Ovary (tissue), 9 donors: ENCODE results near the gene CYGB. TPM values are rescaled to one million over a fixed set of nuclear protein-coding genes. Genes with fewer than 3 reads are reported as not detected.

Source experiments
- DNase-seq, 5 donors: peaks; one replicate each; pipeline ENCODE4 v3.0.0-alpha.2; 2019 to 2020
- H3K27ac ChIP-seq, 2 donors: fragments of 200-600 bp; one replicate each; pipeline versions ENCODE4 v1.5.1 to v1.8.0; 2019 to 2022
- H3K27me3 ChIP-seq: fragments of 200-600 bp; one replicate; pipeline ENCODE4 v1.8.0; 2022
- H3K36me3 ChIP-seq: fragments of 200-600 bp; sonication (generic); one replicate; pipeline ENCODE4 v1.5.1; 2019
- H3K4me1 ChIP-seq: one replicate; pipeline ENCODE4 v1.8.1; 2013; ENCODE audit warnings: mild to moderate bottlenecking, moderate library complexity; ENCODE audit not compliant: insufficient read depth
- H3K4me3 ChIP-seq: fragments of 200-600 bp; sonication (generic); one replicate; pipeline ENCODE4 v1.5.1; 2017
- H3K9me3 ChIP-seq, 2 donors: fragments of 200-600 bp in 1 of 2; sonication (generic) in 1 of 2; one replicate each; pipeline versions ENCODE4 v1.5.1 to v1.8.1; 2013 to 2019; ENCODE audit warnings: mild to moderate bottlenecking in 1 of 2, moderate library complexity in 1 of 2
- CTCF ChIP-seq, 3 donors: fragments of 450-650 bp in 2 of 3; fragments of 200-600 bp in 1 of 3; IDR thresholded peaks; one replicate each; pipeline versions ENCODE4 v1.5.1 to v1.8.0; 2016 to 2022; ENCODE audit warnings: antibody characterized with exemption in 3 of 3, mild to moderate bottlenecking in 1 of 3
- EP300 ChIP-seq: sonication (generic); formaldehyde crosslinking; IDR thresholded peaks from one replicate; pipeline ENCODE4 v1.6.1; 2017; ENCODE audit warnings: antibody characterized with exemption
- POLR2A ChIP-seq: fragments of 450-650 bp; IDR thresholded peaks from one replicate; pipeline ENCODE4 v1.6.1; 2017; ENCODE audit warnings: antibody characterized with exemption, mild to moderate bottlenecking, moderate library complexity
- WGBS, 3 donors: extraction: QIAGEN DNeasy Blood & Tissue Kit in 1 of 3; methylation state at CpG; one replicate each; pipeline versions ENCODE4 v1.1.5 to v1.1.7; 2013 to 2017; 5-methylcytosine and 5-hydroxymethylcytosine counted together
- intact Hi-C, 4 donors: fragments of 100-400 bp; cut with DNase I; formaldehyde crosslinking; loops; one replicate each; pipeline versions ENCODE4 v1.11.0 to v1.15.1; 2022 to 2023
- polyA plus RNA-seq, 2 donors: library from polyadenylated mRNA; stranded (reverse); fragments of 200-250 nt in 1 of 2; fragments of 350-450 nt in 1 of 2; fragmentation: Illumina TruSeq in 1 of 2; extraction: RNeasy Lipid Tissue Mini Kit (QIAGEN cat#74804) in 1 of 2; gene quantifications; one replicate each; pipeline ENCODE4 v1.2.3, GENCODE V29; 2013 to 2014
- total RNA-seq, 7 donors: library from RNA; depleted of rRNA in 2 of 7; stranded (reverse); fragments of >200 nt in 2 of 7; fragmentation: NEBNext Ultra II Directional in 3 of 7; extraction: Animal tissue kit (Norgen Biotek cat#: 25700) in 3 of 7; gene quantifications; one replicate each; pipeline versions ENCODE4 v1.1.0 to v1.2.4, GENCODE V29; 2016 to 2023
- donor health status: DM: no; HTN: no; CAD: no; lungs with moderate emphysema.
- donor health status: DM: no; HTN: no; CAD: no.
- donor health status: Bipolar disorder and iron deficiency.
- donor health status: DM: yes; HTN: yes; CAD: no.
- donor health status: DM: no; HTN: no; CAD: no.
- donor health status: DM: yes; HTN: yes; CAD: no.

CYGB gene
- total and polyA plus RNA-seq, 9 donors: 3.9 to 35.7 (median 8.1) TPM

- no peak overlapping the region for H3K4me3 ChIP-seq
- DNase-seq: peak; percentile 74 to 92 (median 88)
- TF ChIP-seq CTCF (IDR thresholded peaks at IDR 0.05) (peak; percentile 80 to 96 (median 96)), EP300 (no peak), POLR2A (peak; percentile 11)
- H3K4me1 ChIP-seq: peaks cover 4% of the 10 kb centered on the region
- 22 to 30% (median 23%) methylated on average over 22 to 24 of the region's 24 CpGs for WGBS, 3 donors
- H3K27me3 ChIP-seq: no peaks in the 10 kb centered on the region
- no peak overlapping the region for H3K27ac ChIP-seq
- intact Hi-C loops: loop anchor here (1.0 to 10.0 kb wide), 5 partner anchors 39 to 204 kb away; partner anchors contain the start of genes AANAT (in 4 of the 4) and QRICH2 (in 1 of the 4)
- no peaks in the 10 kb centered on the region for H3K9me3 ChIP-seq
- H3K36me3 ChIP-seq: no peaks in the 10 kb centered on the region
Measured at GRCh38 chr17:76506408-76507345, 30.8 kb downstream of the CYGB start.

- Histone ChIP-seq H3K27ac (no peak overlapping the region), H3K9me3 (no peaks in the 10 kb centered on the region), H3K4me3 (no peak overlapping the region), H3K36me3 (no peaks in the 10 kb centered on the region), H3K27me3 (no peaks in the 10 kb centered on the region), H3K4me1 (peaks cover 12% of the 10 kb centered on the region)
- intact Hi-C loops: loop anchor here in 1 of 4 donors (10.0 kb wide), 1 partner anchor 199 kb away; the partner anchor contains the start of gene QRICH2
- TF ChIP-seq POLR2A (no peak), CTCF (IDR thresholded peaks at IDR 0.05) (no peak), EP300 (no peak)
- DNase-seq: no peak
- WGBS, 3 donors: 49 to 58% (median 51%) methylated on average over 7 of the region's 7 CpGs
Measured at GRCh38 chr17:76504117-76504516, 33.4 kb downstream of the CYGB start.

- WGBS, 3 donors: 69 to 76% (median 74%) methylated on average over 8 of the region's 8 CpGs
- TF ChIP-seq CTCF (IDR thresholded peaks at IDR 0.05) (no peak), EP300 (no peak), POLR2A (no peak)
- DNase-seq: no peak
- intact Hi-C loops: loop anchor here in 1 of 4 donors (10.0 kb wide), 1 partner anchor 198 kb away; the partner anchor contains the start of gene QRICH2
- Histone ChIP-seq H3K27ac (peak overlapping the region in 1 of 2 donors; percentile 80), H3K27me3 (no peaks in the 10 kb centered on the region), H3K4me1 (peaks cover 23% of the 10 kb centered on the region), H3K4me3 (no peak overlapping the region), H3K9me3 (no peaks in the 10 kb centered on the region), H3K36me3 (no peaks in the 10 kb centered on the region)
Measured at GRCh38 chr17:76502341-76503211, 34.9 kb downstream of the CYGB start.

GRCh38 chr17:76501827-76502307 lies 35.6 kb downstream of the CYGB start:
- Histone ChIP-seq H3K9me3 (no peaks in the 10 kb centered on the region), H3K4me3 (peak overlapping the region; percentile 38), H3K4me1 (peaks cover 25% of the 10 kb centered on the region), H3K36me3 (no peaks in the 10 kb centered on the region), H3K27ac (peak overlapping the region; percentile 23 to 80), H3K27me3 (no peaks in the 10 kb centered on the region)
- TF ChIP-seq EP300 (no peak), CTCF (IDR thresholded peaks at IDR 0.05) (no peak), POLR2A (no peak)
- intact Hi-C loops: loop anchor here in 1 of 4 donors (10.0 kb wide), 1 partner anchor 197 kb away; the partner anchor contains the start of gene QRICH2
- 39 to 54% (median 40%) methylated on average over 11 of the region's 11 CpGs for WGBS, 3 donors
- DNase-seq: peak in 1 of 5 donors; percentile 72
